Subcutaneous adipose tissue (tissue), 4 donors: Measurements from ENCODE around the gene NFRKB. TPM values are rescaled to one million over a fixed set of nuclear protein-coding genes. Genes with fewer than 3 reads are reported as not detected.

ENCODE experiments used
- CTCF ChIP-seq: fragments of 450-650 bp; IDR thresholded peaks from one replicate; pipeline ENCODE4 v1.5.1; 2016; ENCODE audit warnings: low read depth, mild to moderate bottlenecking, control low read depth, antibody characterized with exemption, moderate library complexity
- total RNA-seq, 4 donors: library from RNA; depleted of rRNA; stranded (reverse); fragments of >200 nt; gene quantifications; one replicate each; pipeline ENCODE4 v1.1.0, GENCODE V29; 2016

Gene NFRKB
- total RNA-seq, 4 donors from 2014 or later: 15.0 to 37.7 (median 26.1) TPM

GRCh38 chr11:129866311-129866710 lies 29.1 kb downstream of the NFRKB start:
- TF ChIP-seq CTCF: no peak

- no peak for TF ChIP-seq CTCF
Observed at GRCh38 chr11:129865701-129866100, 29.7 kb downstream of the NFRKB start.

GRCh38 chr11:129864811-129865210 lies 30.6 kb downstream of the NFRKB start:
- no peak for TF ChIP-seq CTCF

GRCh38 chr11:129861702-129862522 lies 33.5 kb downstream of the NFRKB start:
- no peak for TF ChIP-seq CTCF

- no peak for TF ChIP-seq CTCF
Observed at GRCh38 chr11:129856036-129856435, 39.3 kb downstream of the NFRKB start.

GRCh38 chr11:129855086-129855485 lies 40.3 kb downstream of the NFRKB start:
- TF ChIP-seq CTCF: no peak

- no peak for TF ChIP-seq CTCF
Observed at GRCh38 chr11:129854232-129854805, 41.1 kb downstream of the NFRKB start.
